A549 (cell line): ENCODE data around the gene PTPRG. TPM values are rescaled to one million over a fixed set of nuclear protein-coding genes. Genes with fewer than 3 reads are reported as not detected.

Experiments
- ATAC-seq, 2 experiments: fragments of 200-7000 bp in 1 of 2; fragments of >200 bp in 1 of 2; cut with Nextera tagmentation in 1 of 2; cut with Tn5 transposase in 1 of 2; 3 replicates each; pipeline versions ENCODE4 v1.8.0 to v1.9.1; 2018 to 2020; ENCODE audit warnings: mild to moderate bottlenecking in 1 of 2, moderate library complexity in 1 of 2
- CTCF ChIA-PET: fragments of 300-600 bp; sonication (Branson Sonifier 250); formaldehyde crosslinking; extraction: SDS; loops from one replicate; lab custom pipeline; 2021; ENCODE audit warnings: antibody characterized with exemption, inconsistent platforms; lab: Yijun Ruan, JAX
- POLR2A ChIA-PET: fragments of 350-600 bp; formaldehyde crosslinking; extraction: SDS; loops from one replicate; lab custom pipeline; 2021; ENCODE audit warnings: antibody characterized with exemption, inconsistent platforms; lab: Yijun Ruan, JAX
- DNase-seq, 2 experiments: peaks; one replicate each; pipeline versions ENCODE4 v3.0.0 to v3.0.0-alpha.2; 2011 to 2016; ENCODE audit warnings: low read depth in 1 of 2, low spot score in 1 of 2
- FAIRE-seq: peaks from 2 replicates; lab custom pipeline; 2011; peaks lifted over from hg19 to GRCh38; lab: Jason Lieb, UNC
- H3K27ac ChIP-seq, 2 experiments: fragments of >200 bp; sonication (Bioruptor Twin); formaldehyde crosslinking; 3 replicates each; pipeline ENCODE4 v1.5.1; 2016 to 2017
- H3K4me1 ChIP-seq: fragments of >200 bp; sonication (Bioruptor Twin); formaldehyde crosslinking; 3 replicates; pipeline ENCODE4 v1.6.1; 2016
- H3K4me2 ChIP-seq: fragments of >200 bp; sonication (Bioruptor Twin); formaldehyde crosslinking; 3 replicates; pipeline ENCODE4 v1.6.1; 2016
- H3K4me3 ChIP-seq: fragments of >200 bp; sonication (Bioruptor Twin); formaldehyde crosslinking; 3 replicates; pipeline ENCODE4 v1.5.1; 2016
- H3K9me3 ChIP-seq: fragments of >200 bp; sonication (Bioruptor Twin); formaldehyde crosslinking; 3 replicates; pipeline ENCODE4 v1.6.1; 2016
- CBX2 ChIP-seq: fragments of 200-600 bp; sonication (generic); IDR thresholded peaks from 2 replicates; pipeline ENCODE4 v1.6.1; 2016; ENCODE audit warnings: low read depth, mild to moderate bottlenecking, borderline replicate concordance
- CEBPB ChIP-seq, 2 experiments: fragments of >200 bp in 1 of 2; sonication (Bioruptor Twin) in 1 of 2; formaldehyde crosslinking in 1 of 2; IDR thresholded peaks; 2 replicates each; pipeline ENCODE4 v1.6.1; 2012 to 2016
- CHD2 ChIP-seq: fragments of 150-350 bp; IDR thresholded peaks from 2 replicates; pipeline ENCODE4 v1.6.1; 2014; ENCODE audit warnings: low read length; ENCODE audit not compliant: partially characterized antibody
- CHD4 ChIP-seq: fragments of 200-600 bp; sonication (generic); IDR thresholded peaks from 2 replicates; pipeline ENCODE4 v1.6.1; 2016; ENCODE audit warnings: antibody characterized with exemption, mild to moderate bottlenecking, borderline replicate concordance
- E2F6 ChIP-seq: IDR thresholded peaks from 2 replicates; pipeline ENCODE4 v1.6.1; 2012; ENCODE audit warnings: low read depth, borderline replicate concordance
- EHMT2 ChIP-seq: fragments of 200-600 bp; sonication (generic); IDR thresholded peaks from 2 replicates; pipeline ENCODE4 v1.6.1; 2016; ENCODE audit warnings: antibody characterized with exemption, low read depth, mild to moderate bottlenecking, moderate library complexity
- FOSL2 ChIP-seq, 2 experiments: fragments of 450-650 bp in 1 of 2; fragments of >200 bp in 1 of 2; sonication (Bioruptor Twin) in 1 of 2; formaldehyde crosslinking; IDR thresholded peaks; 2 replicates each; pipeline versions ENCODE4 v1.5.0 to v1.6.1; 2016 to 2020; ENCODE audit warnings: mild to moderate bottlenecking in 1 of 2, moderate library complexity in 1 of 2
- GATA3 ChIP-seq: IDR thresholded peaks from 2 replicates; pipeline ENCODE4 v1.6.1; 2012; ENCODE audit warnings: borderline replicate concordance
- HDAC2 ChIP-seq: fragments of 200-600 bp; sonication (generic); IDR thresholded peaks from 2 replicates; pipeline ENCODE4 v1.6.1; 2016
- JUNB ChIP-seq: fragments of >200 bp; sonication (Bioruptor Twin); formaldehyde crosslinking; IDR thresholded peaks from 2 replicates; pipeline ENCODE4 v1.6.1; 2016
- KDM1A ChIP-seq: fragments of 200-600 bp; sonication (generic); IDR thresholded peaks from 2 replicates; pipeline ENCODE4 v1.6.1; 2016; ENCODE audit warnings: low read depth, mild to moderate bottlenecking
- MAFK ChIP-seq: fragments of 450-650 bp; IDR thresholded peaks from 2 replicates; pipeline ENCODE4 v1.6.1; 2014; ENCODE audit not compliant: partially characterized antibody
- MAZ ChIP-seq: fragments of 150-350 bp; IDR thresholded peaks from 2 replicates; pipeline ENCODE4 v1.6.1; 2014; ENCODE audit warnings: antibody characterized with exemption, low read depth, low read length, borderline replicate concordance
- NPAS2 ChIP-seq: fragments of 250-450 bp; sonication (Bioruptor Pico); IDR thresholded peaks from 2 replicates; pipeline ENCODE4 v1.8.0; 2022; ENCODE audit warnings: mild to moderate bottlenecking, moderate library complexity, borderline replicate concordance
- NR3C1 ChIP-seq: fragments of >200 bp; sonication (Bioruptor Twin); formaldehyde crosslinking; IDR thresholded peaks from 3 replicates; pipeline ENCODE4 v1.6.1; 2017
- PBX3 ChIP-seq: IDR thresholded peaks from 2 replicates; pipeline ENCODE4 v1.6.1; 2012
- RAD21 ChIP-seq, 2 experiments: fragments of >200 bp in 1 of 2; sonication (Bioruptor Twin) in 1 of 2; formaldehyde crosslinking in 1 of 2; IDR thresholded peaks in 1 of 2; conservative IDR thresholded peaks in 1 of 2; 2 replicates in 1 of 2; 3 replicates in 1 of 2; pipeline ENCODE4 v1.6.1; 2012 to 2018; ENCODE audit warnings: inconsistent platforms in 1 of 2
- RCOR1 ChIP-seq: fragments of 150-350 bp; IDR thresholded peaks from 2 replicates; pipeline ENCODE4 v1.6.1; 2014; ENCODE audit warnings: antibody characterized with exemption, low read length, low read depth
- RFX5 ChIP-seq: fragments of 450-650 bp; IDR thresholded peaks from 2 replicates; pipeline ENCODE4 v1.7.1; 2014; ENCODE audit warnings: antibody characterized with exemption, mild to moderate bottlenecking, moderate library complexity
- SMC3 ChIP-seq: fragments of >200 bp; sonication (Bioruptor Twin); formaldehyde crosslinking; IDR thresholded peaks from 3 replicates; pipeline ENCODE4 v1.6.1; 2018; ENCODE audit warnings: inconsistent platforms
- SREBF2 ChIP-seq: fragments of 450-650 bp; IDR thresholded peaks from 2 replicates; pipeline ENCODE4 v1.6.1; 2014; ENCODE audit warnings: mild to moderate bottlenecking, moderate library complexity
- TP53 ChIP-seq: fragments of 250-450 bp; sonication (Bioruptor Pico); IDR thresholded peaks from 2 replicates; pipeline ENCODE4 v1.5.0; 2021; ENCODE audit warnings: mild to moderate bottlenecking, moderate library complexity
- ZFP36 ChIP-seq: fragments of 450-650 bp; IDR thresholded peaks from 2 replicates; pipeline ENCODE4 v1.6.1; 2014; ENCODE audit warnings: borderline replicate concordance; ENCODE audit not compliant: partially characterized antibody
- ZNF302 ChIP-seq: fragments of 250-450 bp; sonication (Bioruptor Pico); IDR thresholded peaks from 2 replicates; pipeline ENCODE4 v1.9.0; 2021; ENCODE audit warnings: inconsistent platforms, mild to moderate bottlenecking, moderate library complexity
- ZSCAN20 ChIP-seq: fragments of 250-450 bp; sonication (Bioruptor Pico); IDR thresholded peaks from 2 replicates; pipeline ENCODE4 v1.8.0; 2022; ENCODE audit warnings: mild to moderate bottlenecking, moderate library complexity
- WGBS: methylation state at CpG from one replicate; pipeline ENCODE4 v1.1.6; 2017; ENCODE audit errors: missing lambda C conversion rate; 5-methylcytosine and 5-hydroxymethylcytosine counted together
- polyA plus RNA-seq, 4 experiments: library from polyadenylated mRNA; depleted of rRNA in 3 of 4; stranded (reverse); fragments of >200 nt; fragmentation: RNase III in 1 of 4; extraction: RNeasy Plus Mini Kit Qiagen cat#74134 plus additional on column Dnase treatment in 1 of 4; gene quantifications; 2 replicates in 3 of 4; 3 replicates in 1 of 4; pipeline ENCODE4 v1.2.3, GENCODE V29; 2011 to 2017

The PTPRG gene
- polyA plus RNA-seq, 2 of the 4 experiments (the other 2 are of a cell fraction): 4.5 to 4.8 TPM

GRCh38 chr3:61631108-61631769, 69.9 kb downstream of the PTPRG start:
- POLR2A ChIA-PET: no interaction called here
- ATAC-seq (no peak), DNase-seq (no peak), FAIRE-seq (no peak)
- H3K4me3 ChIP-seq: no peak overlapping the region
- CTCF ChIA-PET: interaction anchor here (0.6 to 1.0 kb wide), 2 partner anchors 10 to 569 kb away, joined by 3 read pairs; no protein-coding TSS in a partner anchor
- H3K4me1 ChIP-seq: peaks cover 38% of the 10 kb centered on the region
- H3K27ac ChIP-seq: peak overlapping the region in 1 of 2 experiments; percentile 63; a peak in 3 of 6 replicates
- H3K4me2 ChIP-seq: no peak overlapping the region
- WGBS: 65% methylated on average over 2 of the region's 2 CpGs
- H3K9me3 ChIP-seq: no peaks in the 10 kb centered on the region
- TF ChIP-seq SREBF2: no peak
- TF ChIP-seq CHD4: no peak
- no peak for TF ChIP-seq GATA3
- no peak for TF ChIP-seq RCOR1
- no peak for TF ChIP-seq JUNB
- TF ChIP-seq ZFP36: no peak
- no peak for TF ChIP-seq RAD21 (conservative IDR thresholded peaks at IDR 0.05 in 1 of 2, IDR thresholded peaks at IDR 0.05 in 1 of 2)
- no peak for TF ChIP-seq MAFK

- Histone ChIP-seq H3K9me3 (no peaks in the 10 kb centered on the region), H3K4me1 (peaks cover 32% of the 10 kb centered on the region), H3K4me3 (no peak overlapping the region), H3K27ac (peak overlapping the region in 1 of 2 experiments; percentile 21; a peak in 1 of 6 replicates), H3K4me2 (no peak overlapping the region)
- ATAC-seq: no peak
- CTCF ChIA-PET: no interaction called here
- WGBS: 64% methylated on average over 2 of the region's 2 CpGs
- no peak for DNase-seq
- POLR2A ChIA-PET: no interaction called here
- TF ChIP-seq FOSL2 (IDR thresholded peaks at IDR 0.05) (no peak), FOSL2 (CRISPR knock-in tag; IDR thresholded peaks at IDR 0.05) (no peak), HDAC2 (no peak), TP53 (CRISPR knock-in tag) (no peak), CHD2 (no peak), NR3C1 (no peak), SMC3 (no peak), MAZ (no peak), CBX2 (no peak), E2F6 (no peak), EHMT2 (no peak), ZSCAN20 (CRISPR knock-in tag) (no peak), RFX5 (no peak), ZNF302 (CRISPR knock-in tag) (no peak), PBX3 (no peak), KDM1A (no peak), GATA3 (no peak), NPAS2 (no peak), CEBPB (IDR thresholded peaks at IDR 0.05) (no peak)
- no peak for FAIRE-seq
Measured at GRCh38 chr3:61632568-61633175, 71.3 kb downstream of the PTPRG start.
